GM10248 (cell line): ENCODE results near the gene RAD23A.

Experiments
- CTCF ChIA-PET: fragments of 300-600 bp; sonication (Branson Sonifier 250); formaldehyde crosslinking; extraction: SDS; loops from one replicate; lab custom pipeline; 2021; ENCODE audit warnings: antibody characterized with exemption; lab: Yijun Ruan, JAX
- POLR2A ChIA-PET: fragments of 350-650 bp; sonication (Branson Sonifier 250); formaldehyde crosslinking; extraction: SDS; loops from one replicate; lab custom pipeline; 2020; ENCODE audit warnings: antibody characterized with exemption; lab: Yijun Ruan, JAX
- DNase-seq: peaks from one replicate; pipeline ENCODE4 v3.0.0; 2012; ENCODE audit errors: extremely low spot score
- CTCF ChIP-seq: IDR thresholded peaks from 2 replicates; pipeline ENCODE4 v1.5.1; 2012; ENCODE audit warnings: mild to moderate bottlenecking, low read depth; ENCODE audit errors: extremely low read depth, missing control alignments, control extremely low read depth

The RAD23A gene

GRCh38 chr19:12945479-12946091 lies at the start of gene RAD23A:
TSS of gene RAD23A (plus strand) at chr19:12945862. CDS start at chr19:12945949, 87 bp downstream.
- ChIA-PET POLR2A (interaction anchor here (0.9 kb wide), 1 partner anchor 11 kb away, joined by 7 read pairs; the partner anchor contains the start of gene GADD45GIP1), CTCF (interaction anchor here (1.4 kb wide), 1 partner anchor 20 kb away, joined by 5 read pairs; no protein-coding TSS in a partner anchor)

GRCh38 chr19:12896460-12896859 lies 49.2 kb upstream of the RAD23A start:
- no peak for DNase-seq
- ChIA-PET POLR2A (interaction anchor here (0.6 kb wide), 1 partner anchor 17 kb away, joined by 5 read pairs; no protein-coding TSS in a partner anchor), CTCF (interaction anchor here (6.8 kb wide), 1 partner anchor 12 kb away, joined by 38 read pairs; no protein-coding TSS in a partner anchor)
- TF ChIP-seq CTCF, result no peak

More at GRCh38 chr19:12945479-12946091, at the start of gene RAD23A:
- TF ChIP-seq CTCF, result no peak
- DNase-seq, result peak; percentile 95

DNA sequence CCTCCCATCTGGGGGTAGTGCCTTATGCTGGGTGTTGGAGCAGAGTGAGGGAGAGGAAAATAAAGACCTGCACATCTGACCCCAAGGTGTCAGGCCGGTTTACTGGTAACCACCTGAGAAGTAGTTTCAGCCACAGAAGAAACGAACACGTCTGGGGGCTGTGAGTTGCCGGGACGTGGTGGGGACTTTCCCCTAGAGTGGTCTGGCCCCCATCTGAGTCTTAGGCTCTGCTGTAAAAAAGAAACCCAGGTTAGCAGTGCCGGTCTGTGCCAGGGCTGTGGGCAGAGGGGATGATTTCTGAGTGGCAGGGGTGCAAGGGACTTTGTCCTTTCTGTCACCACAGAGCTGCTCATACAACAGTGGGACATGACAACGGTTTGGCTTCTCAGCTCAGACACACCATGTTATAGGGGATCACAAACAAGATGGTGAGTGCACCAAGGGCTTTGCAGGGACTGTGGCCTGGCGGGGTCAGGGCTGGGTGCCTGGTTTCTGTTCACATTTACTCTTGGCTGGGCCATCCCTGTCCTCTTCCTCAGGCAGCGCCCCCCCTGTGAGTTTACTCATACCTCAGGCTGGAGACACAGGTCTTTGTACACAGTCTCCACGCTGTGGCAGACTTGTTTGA lies 45.7 kb upstream of the RAD23A start:
- no peak for TF ChIP-seq CTCF
- ChIA-PET CTCF (interaction anchor here (0.8 to 6.8 kb wide), 13 partner anchors 10 to 205 kb away, joined by 3 to 38 read pairs (median 5); partner anchors contain the start of gene GCDH), POLR2A (interaction anchor here (1.1 to 1.2 kb wide), 2 partner anchors 9 to 39 kb away, joined by 3 to 5 read pairs; partner anchors contain the start of genes CALR and GCDH)
- DNase-seq, result peak; percentile 82

DNA sequence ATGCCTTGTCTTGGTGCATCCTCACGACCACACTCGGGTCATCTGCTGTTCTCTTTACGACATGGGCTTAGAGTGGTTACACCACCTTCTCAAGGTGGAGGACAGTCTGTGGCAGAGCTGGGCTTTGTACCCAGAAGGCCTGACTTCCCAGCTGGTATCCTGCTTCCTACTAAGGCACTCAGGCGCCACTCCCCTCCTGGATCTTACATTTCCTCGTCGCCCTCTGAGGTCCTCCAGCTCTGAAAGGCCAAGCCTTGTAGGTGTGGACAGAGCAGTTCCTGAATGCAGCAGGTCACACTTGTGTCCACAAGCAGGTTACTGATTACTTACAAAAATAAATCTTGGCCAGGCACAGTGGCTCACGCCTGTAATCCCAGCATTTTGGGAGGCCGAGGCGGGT lies 38.5 kb upstream of the RAD23A start:
- TF ChIP-seq CTCF, result no peak
- DNase-seq, result no peak
- CTCF ChIA-PET, result interaction anchor here (1.3 to 2.9 kb wide), 4 partner anchors 9 to 60 kb away, joined by 3 to 11 read pairs (median 7); partner anchors contain the start of gene SYCE2
- POLR2A ChIA-PET, result interaction anchor here (0.6 kb wide), 1 partner anchor 28 kb away, joined by 13 read pairs; no protein-coding TSS in a partner anchor

GRCh38 chr19:12912571-12912970 lies 33.1 kb upstream of the RAD23A start:
- CTCF ChIA-PET, result interaction anchor here (1.0 to 7.8 kb wide), 5 partner anchors 12 to 152 kb away, joined by 3 to 30 read pairs (median 8); no protein-coding TSS in a partner anchor
- POLR2A ChIA-PET, result no interaction called here

More at GRCh38 chr19:12912571-12912970, 33.1 kb upstream of the RAD23A start:
- no peak for TF ChIP-seq CTCF
- no peak for DNase-seq
